GM18507 (cell line): Measurements from ENCODE around the gene PLXNA2.

ENCODE experiments used
- DNase-seq: peaks from one replicate; pipeline ENCODE4 v3.0.0; 2011; ENCODE audit warnings: low read depth; ENCODE audit not compliant: insufficient read length; ENCODE audit errors: extremely low spot score
- FAIRE-seq: peaks from 2 replicates; lab custom pipeline; 2011; peaks lifted over from hg19 to GRCh38; lab: Jason Lieb, UNC

The PLXNA2 gene

DNA sequence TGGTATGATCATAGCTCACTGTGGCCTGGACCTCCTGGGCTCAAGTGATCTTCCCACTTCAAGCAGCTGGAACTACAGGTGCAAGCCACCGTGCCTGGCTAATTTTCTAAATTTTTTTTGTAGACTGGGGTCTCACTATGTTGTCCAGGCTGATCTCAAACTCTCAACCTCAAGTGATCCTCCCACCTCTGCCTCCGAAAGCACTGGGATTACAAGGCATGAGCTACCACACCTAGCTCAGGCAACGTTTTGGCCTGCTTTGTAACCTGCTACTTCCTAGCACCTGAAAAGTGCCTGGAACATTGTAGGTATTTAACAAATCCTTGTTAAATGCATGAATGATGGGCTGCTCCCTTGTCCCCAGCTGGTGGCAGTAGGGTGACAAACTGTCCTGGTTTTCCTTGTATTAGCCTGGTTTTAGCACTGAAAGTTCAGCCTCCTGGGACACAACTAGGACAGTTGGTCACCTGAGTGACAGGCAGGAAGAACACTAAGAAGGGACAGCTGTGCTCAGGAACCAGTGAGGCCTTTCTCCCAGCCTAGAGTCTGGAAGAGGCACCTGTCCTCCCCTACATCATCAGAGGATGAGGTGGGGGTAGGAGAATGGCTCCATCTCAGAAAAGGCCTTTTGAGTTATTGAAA is 244.8 kb downstream of the PLXNA2 start:
- DNase-seq: no peak
- no peak for FAIRE-seq

DNA sequence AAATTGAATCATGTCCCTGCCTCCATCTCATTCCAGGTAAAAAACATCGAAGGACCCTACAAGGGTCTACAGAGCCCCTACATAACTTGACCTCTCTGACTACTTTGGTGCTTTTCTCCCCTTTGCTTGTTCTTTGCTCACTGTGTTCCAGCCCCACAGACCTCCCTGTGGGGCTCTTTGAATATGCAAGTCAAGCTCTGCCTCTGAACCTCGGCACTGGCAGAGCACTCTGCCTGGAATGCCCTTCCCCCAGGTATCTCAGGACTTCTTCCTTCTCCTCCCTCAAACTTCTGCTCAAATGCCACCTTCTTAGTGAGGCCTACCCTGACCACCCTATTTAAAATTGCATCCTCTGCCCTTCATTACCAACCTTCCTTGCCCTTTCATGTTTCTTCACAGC is 245.5 kb downstream of the PLXNA2 start:
- DNase-seq (no peak), FAIRE-seq (no peak)

DNA sequence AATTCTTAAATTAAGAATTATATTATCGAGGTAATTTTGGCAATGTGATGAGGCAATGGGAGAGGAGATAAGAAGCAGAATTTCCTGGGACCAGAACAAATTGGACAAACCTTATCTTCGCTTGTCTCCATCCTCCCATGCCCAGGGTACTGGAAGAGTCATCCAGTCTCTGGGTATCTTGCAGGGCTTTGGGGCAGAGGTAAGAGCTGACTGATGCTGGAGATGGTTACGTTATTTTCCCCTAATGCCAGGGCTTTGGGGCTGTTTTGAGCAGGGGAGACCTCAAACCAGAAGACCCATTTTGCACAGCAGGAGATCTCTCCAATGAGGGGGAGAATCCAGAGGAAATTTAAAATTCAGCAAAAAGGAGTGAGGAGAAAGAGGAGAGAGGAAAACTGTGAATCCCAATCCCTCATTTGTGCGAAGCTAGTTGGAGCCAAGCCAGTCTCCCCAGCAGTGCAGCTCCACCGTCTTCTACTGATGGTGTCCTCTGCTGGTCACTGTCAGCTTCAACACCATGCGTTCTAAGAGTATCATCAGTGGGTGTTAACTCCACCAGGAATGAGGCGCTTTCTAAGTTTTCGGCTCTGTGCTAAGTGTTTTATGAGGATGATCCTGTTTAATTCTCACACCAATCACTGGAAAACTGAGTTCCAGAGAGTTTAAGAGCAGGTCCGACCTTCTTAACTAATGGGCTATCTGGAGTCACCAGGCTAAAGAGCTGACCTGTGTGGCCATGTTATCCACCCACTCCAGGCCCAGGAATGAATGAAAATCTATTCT is 246.5 kb downstream of the PLXNA2 start:
- DNase-seq: peak; percentile 30
- FAIRE-seq: peak; percentile 92

DNA sequence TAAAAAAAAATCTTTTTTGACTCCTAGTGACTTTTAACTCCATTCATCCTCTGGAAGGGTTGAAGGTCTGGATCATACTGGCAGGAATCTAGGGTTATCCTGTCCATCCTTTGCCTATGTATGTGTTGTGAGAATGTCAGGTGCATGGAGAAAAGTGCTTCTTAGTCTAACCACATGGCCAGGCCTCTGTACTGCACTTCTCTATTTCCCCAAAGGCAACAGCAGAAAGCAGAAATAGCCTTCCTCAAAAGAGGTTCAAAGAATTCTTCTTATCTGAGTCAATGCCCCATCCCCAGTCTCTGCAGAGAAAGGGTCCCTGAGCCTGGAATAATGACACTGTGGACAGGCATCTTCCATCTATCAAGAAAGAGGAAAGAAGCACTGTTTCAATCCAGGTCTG is 247.5 kb downstream of the PLXNA2 start:
- no peak for DNase-seq

DNA sequence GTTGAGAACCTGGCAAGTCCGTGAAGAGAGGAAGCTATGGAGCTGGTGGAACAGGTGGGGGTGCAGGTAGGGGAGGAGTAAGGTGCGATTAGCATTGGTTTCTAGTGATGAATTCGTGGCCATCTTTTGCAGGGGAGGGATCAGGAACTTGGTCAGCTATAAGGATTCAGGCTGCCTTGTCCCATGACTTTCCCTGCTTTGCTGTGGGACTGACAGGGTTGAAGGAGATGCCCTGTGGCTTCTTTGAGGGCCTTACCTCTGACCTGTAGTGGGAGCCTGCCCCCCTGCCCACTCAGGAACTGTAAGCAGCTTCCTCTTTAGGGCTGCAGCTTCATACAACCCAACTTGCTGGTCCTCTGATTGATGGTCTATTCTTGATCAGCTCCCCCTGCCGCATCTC is 248.6 kb downstream of the PLXNA2 start:
- DNase-seq (no peak), FAIRE-seq (no peak)

More for the DNA sequence above, 247.5 kb downstream of the PLXNA2 start:
- FAIRE-seq: no peak

DNA sequence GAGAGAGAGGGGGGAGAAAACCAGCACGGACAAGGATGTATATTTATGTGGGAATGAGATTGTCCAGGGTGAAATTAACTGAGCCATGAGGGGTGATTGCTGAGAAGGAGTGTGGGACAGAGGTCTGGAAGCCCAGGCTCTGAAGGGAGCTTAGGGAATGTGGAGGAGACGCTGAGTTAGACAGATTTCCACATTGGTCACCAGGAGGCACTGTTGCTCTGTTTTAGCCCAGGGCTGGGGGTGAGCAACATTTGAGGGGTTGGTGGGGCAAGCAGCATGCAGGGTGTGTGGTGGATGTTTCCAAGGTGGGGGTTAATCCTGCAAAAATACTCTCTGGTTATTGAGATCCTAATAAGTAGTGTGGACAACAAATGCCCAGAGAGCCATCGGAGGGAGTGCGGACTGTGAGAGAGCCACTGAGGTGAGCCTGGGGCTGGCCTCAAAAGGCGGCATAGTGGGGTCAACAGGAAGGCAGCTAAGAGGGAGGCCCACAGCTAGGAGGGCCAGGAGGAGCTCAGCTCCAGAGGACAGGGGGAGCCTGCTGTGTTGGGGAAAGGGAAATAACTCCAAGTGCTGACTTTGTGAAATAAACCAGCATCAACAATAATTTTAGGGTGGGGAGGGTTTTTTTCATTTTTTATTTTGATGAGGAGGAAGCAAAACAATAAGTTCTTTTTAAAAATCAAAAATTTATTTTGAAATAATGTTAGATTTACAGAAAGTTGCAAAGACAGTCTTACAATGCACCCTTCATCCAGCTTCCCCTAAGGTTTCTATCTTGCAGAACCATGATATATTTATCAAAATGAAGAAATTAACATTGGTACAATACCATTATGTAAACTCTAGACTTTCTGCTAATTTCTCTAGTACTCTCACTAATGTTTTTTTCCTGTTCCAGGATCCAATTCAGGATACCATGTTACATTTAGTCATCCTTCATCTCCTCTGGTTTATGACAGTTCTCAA is 250.4 kb downstream of the PLXNA2 start:
- FAIRE-seq: no peak

DNA sequence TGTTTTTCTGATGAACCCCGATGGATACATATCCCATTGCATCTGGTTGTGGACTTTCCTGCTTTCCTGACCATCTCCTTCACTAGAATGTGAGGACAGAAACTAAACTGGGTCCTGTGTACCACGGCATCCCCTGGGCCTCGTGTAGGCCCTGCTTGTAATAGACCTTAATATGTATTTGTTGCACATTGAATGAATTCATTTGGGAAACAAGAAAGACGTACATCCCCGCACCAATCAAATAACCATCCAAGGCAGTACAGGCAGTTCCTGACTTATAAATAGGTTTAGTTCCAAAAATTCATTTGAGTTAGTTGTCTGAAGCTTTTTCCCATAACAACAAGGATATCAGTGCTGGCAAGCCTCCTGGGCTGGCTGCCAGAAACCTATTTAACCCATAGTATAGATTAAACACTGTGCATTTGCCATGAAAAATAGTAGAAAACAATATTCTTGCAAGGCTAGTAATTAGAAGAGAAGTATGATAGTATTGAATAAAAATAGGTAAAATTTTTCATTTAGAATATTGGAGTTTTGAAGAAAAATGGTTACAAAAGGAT is 251.4 kb downstream of the PLXNA2 start:
- DNase-seq: no peak
- FAIRE-seq: no peak

More for the DNA sequence above, 250.4 kb downstream of the PLXNA2 start:
- no peak for DNase-seq

DNA sequence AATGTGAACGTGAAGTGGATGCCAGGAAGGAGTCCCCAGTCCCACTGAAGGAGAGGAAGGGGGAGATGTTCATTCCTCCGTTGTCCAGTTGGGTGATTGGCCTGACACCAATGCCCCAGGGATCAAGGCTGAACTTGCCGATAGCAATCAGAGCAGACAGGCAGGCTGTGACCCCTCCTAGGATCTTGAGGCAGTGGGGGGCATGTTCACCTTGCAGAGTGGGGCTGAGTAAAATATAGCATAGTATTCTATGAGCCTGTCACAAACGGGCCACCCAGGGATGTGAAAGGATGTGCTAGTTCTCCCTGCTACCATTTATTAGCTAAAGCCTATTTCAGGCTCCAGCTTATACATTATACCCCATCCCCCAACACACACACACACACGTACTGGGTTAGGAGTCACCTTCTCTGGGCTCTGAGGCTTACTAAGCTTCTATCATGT is 252.6 kb downstream of the PLXNA2 start:
- FAIRE-seq (no peak), DNase-seq (no peak)

DNA sequence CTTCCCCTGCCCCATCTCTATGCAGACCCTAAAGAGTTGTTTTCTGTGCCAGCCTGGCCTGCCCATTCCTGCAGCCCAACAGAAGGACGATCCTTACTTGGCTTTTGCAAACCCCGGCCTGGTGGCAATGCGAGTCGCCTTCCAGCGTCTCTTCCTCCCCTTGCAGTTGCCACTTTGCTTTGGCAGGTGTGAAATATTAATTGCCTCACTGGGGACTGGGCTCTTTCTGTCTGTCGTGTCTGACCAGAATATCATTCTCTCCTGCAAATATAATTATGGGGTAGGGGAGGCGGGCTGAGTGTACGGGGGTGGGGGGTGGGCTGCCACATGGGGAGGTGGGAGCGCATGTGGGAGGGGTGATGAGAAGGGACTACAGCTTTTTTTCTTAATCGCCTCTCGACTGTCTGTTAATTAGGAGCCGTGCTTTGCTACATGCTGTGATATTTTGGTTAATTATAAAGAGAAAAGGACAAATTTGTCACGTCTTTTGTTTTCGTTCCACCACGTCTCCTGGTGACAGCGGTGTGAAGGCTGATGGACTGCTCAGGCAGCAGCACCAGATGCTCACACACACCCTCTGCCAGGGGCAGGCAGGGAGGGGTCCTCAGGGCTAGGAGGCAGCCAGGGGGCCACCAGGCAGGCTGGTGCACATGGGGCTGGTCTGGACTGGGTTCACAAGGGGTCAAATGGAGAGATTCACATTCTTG is 253.2 kb downstream of the PLXNA2 start:
- no peak for FAIRE-seq
- no peak for DNase-seq

DNA sequence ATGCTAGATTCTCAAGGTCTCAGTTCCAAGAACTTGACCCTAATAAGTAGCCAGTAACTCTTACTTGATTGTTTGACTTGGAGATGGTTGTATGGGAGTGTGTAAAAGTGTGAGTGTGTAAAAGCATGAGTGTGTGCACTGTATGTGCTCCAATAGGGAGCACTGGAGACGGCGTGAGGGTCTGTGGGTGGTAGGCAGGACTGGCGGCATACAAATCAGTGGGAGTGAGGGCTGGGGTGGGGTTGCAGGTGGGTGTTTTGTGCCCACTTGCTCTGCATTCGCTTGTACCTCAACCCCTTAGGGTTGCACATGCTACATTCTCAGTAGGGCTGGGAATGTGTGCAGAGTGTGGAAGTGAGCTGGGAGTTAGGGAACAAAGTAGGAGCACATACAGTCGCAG is 253.7 kb downstream of the PLXNA2 start:
- DNase-seq: no peak
- no peak for FAIRE-seq

DNA sequence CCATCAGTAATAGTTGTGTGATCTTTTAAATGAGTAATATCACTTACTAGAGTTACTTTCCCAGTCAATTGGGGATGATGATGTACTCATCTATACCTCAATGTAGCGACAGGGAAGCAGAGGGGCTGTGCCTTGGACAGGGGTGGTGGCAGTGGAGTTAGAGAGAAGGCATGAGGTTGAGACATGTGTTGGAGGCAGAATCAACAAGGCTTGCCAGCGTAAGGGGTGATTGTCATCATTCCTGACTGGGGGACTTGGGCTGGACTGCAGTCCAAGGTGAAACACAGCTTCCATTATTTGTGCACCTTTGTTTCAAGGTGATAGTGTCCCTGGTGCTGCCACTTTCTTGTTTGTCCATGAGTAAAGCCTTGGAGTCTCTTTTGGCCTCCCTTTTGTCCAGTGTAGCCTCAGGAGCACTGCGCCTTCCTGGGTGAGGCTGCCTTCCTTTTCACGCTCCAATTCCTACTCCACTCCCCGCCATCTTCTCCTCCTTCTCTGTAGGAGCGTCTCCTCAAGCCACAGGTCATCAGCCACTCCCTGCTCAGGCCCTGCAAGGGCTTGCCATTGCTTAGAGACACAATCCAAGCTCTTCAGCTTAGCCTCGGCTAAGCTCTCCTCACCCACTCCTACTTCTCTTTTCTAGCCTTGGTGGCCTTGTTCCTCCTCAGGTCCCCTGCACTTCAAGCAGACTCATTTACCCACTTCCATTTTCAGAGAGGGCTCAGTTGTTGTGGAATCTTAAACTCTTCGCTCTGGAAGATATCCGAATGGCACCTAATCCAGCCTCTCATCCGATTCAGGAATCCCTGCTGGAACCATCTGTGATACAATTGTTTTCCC is 255.6 kb downstream of the PLXNA2 start:
- no peak for FAIRE-seq
- DNase-seq: no peak

DNA sequence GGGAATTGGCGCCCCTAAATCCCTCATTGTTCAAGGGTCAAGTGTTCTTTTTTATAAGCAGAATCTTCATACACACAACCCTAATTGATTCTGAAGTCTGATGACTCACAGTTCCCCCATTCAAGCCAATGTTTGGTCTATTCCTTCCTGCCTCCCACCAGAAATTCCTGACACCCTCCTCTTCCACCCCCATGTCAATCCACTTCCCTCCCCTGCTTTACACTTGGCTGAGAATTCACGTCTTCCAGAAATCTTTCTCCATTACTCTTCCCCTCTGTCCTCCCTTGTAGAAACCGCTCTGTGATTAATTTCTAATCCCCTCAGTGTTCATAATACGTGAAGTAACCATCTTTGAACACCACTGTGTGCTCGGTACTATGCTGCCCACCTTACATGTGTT is 257.0 kb downstream of the PLXNA2 start:
- DNase-seq (no peak), FAIRE-seq (no peak)

DNA sequence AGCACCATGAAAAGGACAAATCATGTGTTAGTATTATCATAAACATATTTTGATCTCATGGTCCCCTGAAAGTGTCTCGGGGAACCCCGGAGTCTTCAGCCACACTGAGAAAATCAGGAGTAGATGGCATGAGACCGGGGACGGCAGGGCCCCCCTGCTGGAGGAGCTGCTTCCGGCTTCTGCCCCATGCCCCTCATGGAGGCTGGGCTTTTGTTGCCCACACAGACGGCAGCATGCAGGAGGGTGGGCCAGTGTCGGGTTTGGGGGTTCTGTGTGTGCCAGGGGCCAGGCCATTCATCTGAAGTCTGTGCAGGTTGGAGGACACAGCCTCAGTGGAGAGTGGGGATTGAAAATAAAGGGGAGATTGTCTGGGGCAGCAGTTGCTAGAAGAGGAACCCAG is 258.2 kb downstream of the PLXNA2 start:
- FAIRE-seq: no peak

DNA sequence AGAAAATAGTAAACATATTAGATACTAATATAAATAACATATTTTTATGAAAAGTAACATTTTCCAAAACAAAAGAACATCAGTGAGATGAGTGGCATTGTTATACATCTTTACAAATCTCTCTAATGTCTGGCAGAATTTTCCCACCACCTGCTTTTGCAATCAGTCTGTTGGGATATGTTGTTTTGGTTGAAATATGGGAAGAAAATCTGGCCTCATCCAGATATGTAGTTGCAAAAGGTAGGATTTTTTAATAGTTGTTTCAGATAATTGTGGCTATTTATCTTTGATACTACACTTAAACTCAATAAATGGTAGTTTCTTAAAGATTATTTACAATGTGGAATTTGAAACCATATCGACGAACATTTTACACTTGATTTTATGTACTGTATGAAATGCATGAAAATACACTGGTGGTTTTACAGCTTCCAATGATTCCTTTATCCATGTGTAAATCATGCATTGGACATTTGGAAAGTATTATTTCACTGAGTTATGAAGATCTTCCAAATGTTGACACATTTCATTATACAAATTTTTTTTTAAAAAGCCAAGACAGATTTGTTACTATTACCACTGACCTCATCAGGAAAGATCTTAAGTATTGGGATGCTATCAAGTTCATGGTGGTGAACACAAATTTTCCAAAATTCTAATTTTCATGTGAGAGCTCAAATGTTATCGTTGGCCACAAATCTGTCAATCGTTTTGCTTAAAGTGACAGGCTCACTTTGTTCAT is 259.2 kb downstream of the PLXNA2 start:
- FAIRE-seq: no peak
- DNase-seq: no peak

More for the DNA sequence above, 258.2 kb downstream of the PLXNA2 start:
- no peak for DNase-seq

DNA sequence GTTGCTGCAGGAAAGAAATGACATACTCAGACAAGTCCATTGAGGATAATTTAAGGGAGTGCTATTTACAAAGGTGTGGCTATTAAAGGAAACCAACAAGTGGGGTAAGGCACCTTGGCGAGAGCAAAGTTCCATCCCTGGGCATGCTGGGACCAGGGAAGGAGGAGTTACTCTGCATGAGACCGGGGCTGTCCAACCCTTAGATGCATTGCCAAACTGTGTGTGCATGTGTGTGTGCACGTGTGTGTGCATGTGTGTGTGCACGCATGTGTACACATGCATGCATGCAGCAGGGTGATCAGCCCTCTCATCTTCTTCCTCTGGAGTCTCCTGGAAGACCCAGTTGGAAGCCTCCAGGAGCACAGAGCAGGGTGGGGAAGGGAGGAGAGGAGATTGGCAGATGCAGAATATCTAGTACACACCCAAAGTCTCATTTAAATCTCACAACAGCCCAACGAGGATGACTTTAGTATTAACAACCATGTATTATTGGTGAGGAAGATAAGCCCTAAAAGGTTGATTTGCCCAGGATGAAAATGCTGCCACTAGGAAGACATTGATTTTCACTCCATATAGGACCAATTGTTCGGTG is 261.0 kb downstream of the PLXNA2 start:
- FAIRE-seq (no peak), DNase-seq (no peak)

DNA sequence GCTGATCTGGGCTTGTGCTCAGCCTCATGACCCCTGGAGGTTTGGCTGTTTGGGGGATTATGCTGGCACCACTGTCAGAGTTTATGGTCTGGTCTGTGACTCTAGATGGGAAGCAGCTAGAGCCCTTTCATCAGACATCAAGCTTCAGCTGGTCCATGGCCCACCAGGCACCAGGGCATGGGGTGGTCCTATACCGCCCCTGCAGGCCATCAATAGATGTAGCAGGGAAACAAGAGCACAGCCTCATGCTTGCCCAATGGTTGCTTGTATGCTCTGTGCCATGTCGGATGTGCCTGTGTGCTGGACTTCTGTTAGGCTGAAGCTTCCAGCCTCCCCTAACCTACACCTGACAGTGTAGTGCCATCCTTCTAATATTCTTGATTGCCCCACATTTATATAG is 262.2 kb downstream of the PLXNA2 start:
- peak; percentile 24 for FAIRE-seq
- no peak for DNase-seq

DNA sequence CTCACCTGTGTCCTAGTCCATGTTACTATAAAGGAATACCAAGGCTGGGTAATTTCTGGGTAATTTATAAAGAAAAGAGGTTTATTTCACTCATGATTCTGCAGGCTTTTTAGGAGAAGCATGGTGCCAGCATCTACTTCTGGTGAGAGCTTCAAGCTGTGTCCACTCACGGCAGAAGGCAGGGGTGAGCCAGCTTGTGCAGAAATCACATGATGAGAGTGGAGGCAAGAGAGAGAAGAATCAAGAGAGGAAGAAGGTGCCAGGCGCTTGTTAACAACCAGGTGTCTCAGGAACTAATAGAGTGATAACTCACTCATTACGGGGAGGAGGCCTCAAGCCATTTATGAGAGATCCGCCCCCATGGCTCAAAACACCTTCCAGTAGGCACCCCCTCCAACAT is 265.7 kb downstream of the PLXNA2 start:
- no peak for DNase-seq
- no peak for FAIRE-seq
